Measurements from ENCODE around the gene GINS2. TPM values are rescaled to one million over a fixed set of nuclear protein-coding genes. Genes with fewer than 3 reads are reported as not detected.

Gene GINS2
- total RNA-seq (2014; rRNA removed; shearing (Covaris generic)) (35.0 and 40.5 TPM in 2 replicates), polyA plus RNA-seq (2016; fragmentation: Nextera tagmentation; extraction: Ambion mirVana) (42.0 and 44.4 TPM in 2 replicates)
- long read RNA-seq, transcript GINS2-201 (5 exons, 2,673 nt): major isoform, 84 of 88 reads
- long read RNA-seq, partial matches to known transcripts: 1 of 88 reads
- long read RNA-seq, other reads (novel, unspliced or antisense): 3 of 88 reads

DNA sequence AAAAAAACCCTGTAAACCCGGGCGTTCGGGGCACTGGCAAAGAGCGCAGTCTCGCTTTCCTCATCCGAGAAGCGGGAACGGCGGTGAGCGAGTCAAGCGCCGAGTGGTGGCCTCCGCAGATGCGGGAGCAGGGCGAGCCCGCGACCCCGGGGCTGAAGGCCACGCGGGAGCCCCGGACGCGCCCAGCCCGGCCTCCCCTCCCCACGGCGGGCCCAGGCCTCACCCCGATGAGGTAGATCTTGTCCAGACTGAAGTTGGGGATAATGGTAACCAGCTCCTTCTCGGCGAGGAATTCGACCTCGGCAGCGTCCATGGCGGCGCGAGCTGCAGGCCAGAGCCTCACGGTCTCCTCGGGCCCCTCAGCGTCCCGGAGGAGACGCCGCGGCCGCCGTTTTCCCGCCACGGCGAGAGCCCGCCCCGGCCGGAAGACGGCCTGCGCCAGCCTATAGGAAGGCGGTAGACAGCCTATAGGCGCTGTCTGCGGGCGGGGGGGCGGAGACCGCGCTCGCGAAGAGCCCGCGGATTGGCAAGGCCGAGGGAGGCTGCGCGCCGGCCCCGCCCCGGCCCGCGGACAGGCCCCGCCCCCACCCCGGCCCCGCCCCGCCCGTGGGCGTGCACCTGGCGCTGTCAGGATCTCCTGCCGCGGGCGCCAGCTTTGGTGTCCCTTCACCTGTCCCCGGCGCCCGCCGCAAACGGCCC is at the start of gene GINS2:
Gene GINS2, minus strand, starts transcription at position 369 of the 699 bp plus-strand sequence. Its CDS starts 56 bp downstream, at position 313.
- DNase-seq (ENCODE audit: low spot score): peak; percentile 95
- peaks cover 13% of the 10 kb centered on the region; the same call in 1 of the 2 replicates for H3K4me1 ChIP-seq (ENCODE audit: insufficient read depth)
- peaks cover 15% of the 10 kb centered on the region for H4K20me1 ChIP-seq (replicated peaks; ENCODE audit: insufficient read depth)
- H3F3A ChIP-seq (replicated peaks; ENCODE audit: low read depth): peaks cover 9% of the 10 kb centered on the region; the same call in 1 of the 2 replicates
- no peaks in the 10 kb centered on the region for H3K36me3 ChIP-seq (ENCODE audit: insufficient read depth)
- TF ChIP-seq EZH2phosphoT487 (IDR thresholded peaks at IDR 0.05; ENCODE audit: unreplicated experiment) (no peak), CREB1 (CRISPR knock-in tag; IDR thresholded peaks at IDR 0.05; ENCODE audit: low read depth) (peak; percentile 40), POLR2AphosphoS5 (IDR thresholded peaks at IDR 0.05; ENCODE audit: low read depth) (peak; percentile 75)
- H3K9me2 ChIP-seq (ENCODE audit: insufficient read depth): no peaks in the 10 kb centered on the region
- peak within 1 kb of the TSS; percentile 85 for H3K4me3 Mint-ChIP-seq
- no peaks in the 10 kb centered on the region for H3K9me3 Mint-ChIP-seq
- H3K79me2 ChIP-seq (replicated peaks; ENCODE audit: insufficient read depth): peaks cover 41% of the 10 kb centered on the region
- H3K36me3 Mint-ChIP-seq (ENCODE audit: low read depth): peaks cover 21% of the 10 kb centered on the region
- peak within 1 kb of the TSS; percentile 69; the same call in 1 of the 2 replicates for H3K27ac ChIP-seq (ENCODE audit: low read depth)
- H3K27me3 ChIP-seq (ENCODE audit: insufficient read depth): no peaks in the 10 kb centered on the region
- peak; percentile 95 for ATAC-seq
- H2AFZ ChIP-seq: peak within 1 kb of the TSS; percentile 88
- peak within 1 kb of the TSS; percentile 88 for H3K4me2 ChIP-seq
- H3K27ac Mint-ChIP-seq: no peak within 1 kb of the TSS; the same call in 1 of the 2 replicates
- peak within 1 kb of the TSS; percentile 78 for H3K4me3 ChIP-seq
- H3K27me3 Mint-ChIP-seq (ENCODE audit: insufficient read depth, low read depth, poor library complexity): peaks cover 16% of the 10 kb centered on the region
- H3K4me1 Mint-ChIP-seq: peaks cover 19% of the 10 kb centered on the region

DNA sequence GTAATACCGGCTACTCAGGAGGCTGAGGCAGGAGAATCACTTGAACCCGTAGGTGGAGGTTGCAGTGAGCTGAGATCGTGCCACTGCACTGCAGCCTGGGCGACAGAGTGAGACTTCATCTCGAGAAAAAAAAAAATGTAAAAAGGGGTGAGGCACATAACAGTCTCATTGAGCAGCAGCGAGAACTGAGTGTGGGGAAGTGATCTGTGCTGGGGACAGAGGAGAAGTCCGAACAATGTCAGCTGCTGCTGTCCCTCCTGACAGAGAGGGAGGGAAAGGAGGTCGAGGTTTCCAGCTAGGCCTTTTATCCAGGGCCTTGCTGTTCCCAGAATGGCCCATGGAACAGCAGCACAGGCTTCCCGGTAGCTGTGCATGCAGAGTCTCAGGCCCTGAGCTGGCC is 48.2 kb upstream of the GINS2 start:
- Histone ChIP-seq H3K4me1 (ENCODE audit: insufficient read depth) (no peaks in the 10 kb centered on the region), H2AFZ (no peak overlapping the region), H3F3A (replicated peaks; ENCODE audit: low read depth) (0 out of 2 replicates have a peak, but pooled peaks cover 3% of the 10 kb centered on the region), H3K79me2 (replicated peaks; ENCODE audit: insufficient read depth) (no peaks in the 10 kb centered on the region), H3K27ac (ENCODE audit: low read depth) (no peak overlapping the region), H3K4me2 (no peak overlapping the region), H4K20me1 (replicated peaks; ENCODE audit: insufficient read depth) (no peaks in the 10 kb centered on the region; the same call in 1 of the 2 replicates), H3K4me3 (no peak overlapping the region), H3K36me3 (ENCODE audit: insufficient read depth) (no peaks in the 10 kb centered on the region; the same call in 1 of the 2 replicates), H3K9me2 (ENCODE audit: insufficient read depth) (no peaks in the 10 kb centered on the region), H3K27me3 (ENCODE audit: insufficient read depth) (no peaks in the 10 kb centered on the region)
- Mint-ChIP-seq H3K4me1 (peaks cover 12% of the 10 kb centered on the region), H3K27ac (no peak overlapping the region), H3K36me3 (ENCODE audit: low read depth) (no peaks in the 10 kb centered on the region), H3K9me3 (no peaks in the 10 kb centered on the region), H3K4me3 (no peak overlapping the region), H3K27me3 (ENCODE audit: insufficient read depth, low read depth, poor library complexity) (peaks cover 2% of the 10 kb centered on the region)
- no peak for DNase-seq (ENCODE audit: low spot score)
- no peak for ATAC-seq
- TF ChIP-seq EZH2phosphoT487 (IDR thresholded peaks at IDR 0.05; ENCODE audit: unreplicated experiment) (no peak), CREB1 (CRISPR knock-in tag; IDR thresholded peaks at IDR 0.05; ENCODE audit: low read depth) (no peak), JUNB (IDR thresholded peaks at IDR 0.05; ENCODE audit: unreplicated experiment) (no peak), STAT1 (IDR thresholded peaks at IDR 0.05; ENCODE audit: unreplicated experiment) (no peak), ZNF331 (CRISPR knock-in tag; IDR thresholded peaks at IDR 0.05; ENCODE audit: low read depth) (no peak)
- TF ChIP-seq, protein P1, sequence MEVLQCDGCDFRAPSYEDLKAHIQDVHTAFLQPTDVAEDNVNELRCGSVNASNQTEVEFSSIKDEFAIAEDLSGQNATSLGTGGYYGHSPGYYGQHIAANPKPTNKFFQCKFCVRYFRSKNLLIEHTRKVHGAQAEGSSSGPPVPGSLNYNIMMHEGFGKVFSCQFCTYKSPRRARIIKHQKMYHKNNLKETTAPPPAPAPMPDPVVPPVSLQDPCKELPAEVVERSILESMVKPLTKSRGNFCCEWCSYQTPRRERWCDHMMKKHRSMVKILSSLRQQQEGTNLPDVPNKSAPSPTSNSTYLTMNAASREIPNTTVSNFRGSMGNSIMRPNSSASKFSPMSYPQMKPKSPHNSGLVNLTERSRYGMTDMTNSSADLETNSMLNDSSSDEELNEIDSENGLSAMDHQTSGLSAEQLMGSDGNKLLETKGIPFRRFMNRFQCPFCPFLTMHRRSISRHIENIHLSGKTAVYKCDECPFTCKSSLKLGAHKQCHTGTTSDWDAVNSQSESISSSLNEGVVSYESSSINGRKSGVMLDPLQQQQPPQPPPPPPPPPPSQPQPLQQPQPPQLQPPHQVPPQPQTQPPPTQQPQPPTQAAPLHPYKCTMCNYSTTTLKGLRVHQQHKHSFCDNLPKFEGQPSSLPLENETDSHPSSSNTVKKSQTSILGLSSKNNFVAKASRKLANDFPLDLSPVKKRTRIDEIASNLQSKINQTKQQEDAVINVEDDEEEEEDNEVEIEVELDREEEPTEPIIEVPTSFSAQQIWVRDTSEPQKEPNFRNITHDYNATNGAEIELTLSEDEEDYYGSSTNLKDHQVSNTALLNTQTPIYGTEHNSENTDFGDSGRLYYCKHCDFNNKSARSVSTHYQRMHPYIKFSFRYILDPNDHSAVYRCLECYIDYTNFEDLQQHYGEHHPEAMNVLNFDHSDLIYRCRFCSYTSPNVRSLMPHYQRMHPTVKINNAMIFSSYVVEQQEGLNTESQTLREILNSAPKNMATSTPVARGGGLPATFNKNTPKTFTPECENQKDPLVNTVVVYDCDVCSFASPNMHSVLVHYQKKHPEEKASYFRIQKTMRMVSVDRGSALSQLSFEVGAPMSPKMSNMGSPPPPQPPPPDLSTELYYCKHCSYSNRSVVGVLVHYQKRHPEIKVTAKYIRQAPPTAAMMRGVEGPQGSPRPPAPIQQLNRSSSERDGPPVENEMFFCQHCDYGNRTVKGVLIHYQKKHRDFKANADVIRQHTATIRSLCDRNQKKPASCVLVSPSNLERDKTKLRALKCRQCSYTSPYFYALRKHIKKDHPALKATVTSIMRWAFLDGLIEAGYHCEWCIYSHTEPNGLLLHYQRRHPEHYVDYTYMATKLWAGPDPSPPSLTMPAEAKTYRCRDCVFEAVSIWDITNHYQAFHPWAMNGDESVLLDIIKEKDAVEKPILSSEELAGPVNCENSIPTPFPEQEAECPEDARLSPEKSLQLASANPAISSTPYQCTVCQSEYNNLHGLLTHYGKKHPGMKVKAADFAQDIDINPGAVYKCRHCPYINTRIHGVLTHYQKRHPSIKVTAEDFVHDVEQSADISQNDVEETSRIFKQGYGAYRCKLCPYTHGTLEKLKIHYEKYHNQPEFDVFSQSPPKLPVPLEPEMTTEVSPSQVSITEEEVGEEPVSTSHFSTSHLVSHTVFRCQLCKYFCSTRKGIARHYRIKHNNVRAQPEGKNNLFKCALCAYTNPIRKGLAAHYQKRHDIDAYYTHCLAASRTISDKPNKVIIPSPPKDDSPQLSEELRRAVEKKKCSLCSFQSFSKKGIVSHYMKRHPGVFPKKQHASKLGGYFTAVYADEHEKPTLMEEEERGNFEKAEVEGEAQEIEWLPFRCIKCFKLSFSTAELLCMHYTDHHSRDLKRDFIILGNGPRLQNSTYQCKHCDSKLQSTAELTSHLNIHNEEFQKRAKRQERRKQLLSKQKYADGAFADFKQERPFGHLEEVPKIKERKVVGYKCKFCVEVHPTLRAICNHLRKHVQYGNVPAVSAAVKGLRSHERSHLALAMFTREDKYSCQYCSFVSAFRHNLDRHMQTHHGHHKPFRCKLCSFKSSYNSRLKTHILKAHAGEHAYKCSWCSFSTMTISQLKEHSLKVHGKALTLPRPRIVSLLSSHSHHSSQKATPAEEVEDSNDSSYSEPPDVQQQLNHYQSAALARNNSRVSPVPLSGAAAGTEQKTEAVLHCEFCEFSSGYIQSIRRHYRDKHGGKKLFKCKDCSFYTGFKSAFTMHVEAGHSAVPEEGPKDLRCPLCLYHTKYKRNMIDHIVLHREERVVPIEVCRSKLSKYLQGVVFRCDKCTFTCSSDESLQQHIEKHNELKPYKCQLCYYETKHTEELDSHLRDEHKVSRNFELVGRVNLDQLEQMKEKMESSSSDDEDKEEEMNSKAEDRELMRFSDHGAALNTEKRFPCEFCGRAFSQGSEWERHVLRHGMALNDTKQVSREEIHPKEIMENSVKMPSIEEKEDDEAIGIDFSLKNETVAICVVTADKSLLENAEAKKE (CRISPR knock-in tag; IDR thresholded peaks at IDR 0.05): no peak
- TF ChIP-seq, protein P2, sequence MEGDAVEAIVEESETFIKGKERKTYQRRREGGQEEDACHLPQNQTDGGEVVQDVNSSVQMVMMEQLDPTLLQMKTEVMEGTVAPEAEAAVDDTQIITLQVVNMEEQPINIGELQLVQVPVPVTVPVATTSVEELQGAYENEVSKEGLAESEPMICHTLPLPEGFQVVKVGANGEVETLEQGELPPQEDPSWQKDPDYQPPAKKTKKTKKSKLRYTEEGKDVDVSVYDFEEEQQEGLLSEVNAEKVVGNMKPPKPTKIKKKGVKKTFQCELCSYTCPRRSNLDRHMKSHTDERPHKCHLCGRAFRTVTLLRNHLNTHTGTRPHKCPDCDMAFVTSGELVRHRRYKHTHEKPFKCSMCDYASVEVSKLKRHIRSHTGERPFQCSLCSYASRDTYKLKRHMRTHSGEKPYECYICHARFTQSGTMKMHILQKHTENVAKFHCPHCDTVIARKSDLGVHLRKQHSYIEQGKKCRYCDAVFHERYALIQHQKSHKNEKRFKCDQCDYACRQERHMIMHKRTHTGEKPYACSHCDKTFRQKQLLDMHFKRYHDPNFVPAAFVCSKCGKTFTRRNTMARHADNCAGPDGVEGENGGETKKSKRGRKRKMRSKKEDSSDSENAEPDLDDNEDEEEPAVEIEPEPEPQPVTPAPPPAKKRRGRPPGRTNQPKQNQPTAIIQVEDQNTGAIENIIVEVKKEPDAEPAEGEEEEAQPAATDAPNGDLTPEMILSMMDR (conservative IDR thresholded peaks at IDR 0.05; ENCODE audit: low read depth in 2 of 2): no peak
